GM21737 (cell line): ENCODE measurements around the gene SH2B2.

Experiments used
- ATAC-seq: cut with Tn5 transposase; IDR thresholded peaks from one replicate; pipeline ENCODE4 v1.9.1; 2021; ENCODE audit warnings: mild to moderate bottlenecking, moderate library complexity; ENCODE audit not compliant: unreplicated experiment

The SH2B2 gene

DNA sequence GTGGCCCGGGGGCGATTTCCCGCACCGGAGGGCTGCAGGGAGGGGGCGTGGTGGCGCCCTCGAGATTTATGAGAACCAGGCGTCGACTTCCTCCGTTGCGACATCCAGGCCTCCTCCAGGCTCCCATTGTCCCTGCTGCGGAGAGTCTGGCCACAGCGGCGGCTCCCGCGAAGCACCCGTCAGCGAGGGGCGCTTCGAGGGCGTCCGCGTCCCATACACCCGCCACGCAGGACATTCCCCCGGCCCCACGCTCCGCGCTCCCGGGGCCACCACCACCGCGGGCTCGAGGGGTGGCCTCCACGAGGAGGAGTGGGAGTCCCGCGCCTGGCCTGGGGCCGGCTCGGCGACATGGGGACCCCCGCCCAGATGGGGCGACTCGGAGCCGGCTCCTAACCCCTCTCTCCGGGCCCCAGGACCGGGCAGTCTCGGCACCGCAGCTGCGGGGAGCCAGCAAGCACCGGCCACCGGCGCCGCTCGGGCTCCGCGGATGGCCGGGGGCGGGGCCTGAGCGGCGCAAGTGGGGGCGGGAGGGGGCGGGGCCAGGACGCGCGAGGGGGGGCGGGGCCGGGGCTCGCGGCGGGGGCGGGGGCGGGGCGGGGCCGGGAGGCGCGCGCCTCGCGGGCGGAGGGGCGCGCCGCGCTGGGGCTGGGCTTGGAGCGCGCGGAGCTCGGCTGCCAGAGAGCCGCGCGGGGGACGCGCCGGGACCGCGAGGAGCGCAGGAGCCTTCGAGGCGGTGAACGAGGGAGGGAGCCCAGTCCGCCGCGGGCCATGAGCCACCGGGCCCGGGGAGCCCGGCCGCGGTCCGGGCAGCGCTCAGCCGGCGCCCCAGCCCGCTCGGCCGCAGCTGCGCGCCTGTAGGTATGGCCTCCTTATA is at the start of gene SH2B2:
Gene SH2B2, plus strand, starts transcription at position 632 of the 874 bp plus-strand sequence. CDS start 13,683 bp downstream, outside the sequence.
- ATAC-seq, result no peak

DNA sequence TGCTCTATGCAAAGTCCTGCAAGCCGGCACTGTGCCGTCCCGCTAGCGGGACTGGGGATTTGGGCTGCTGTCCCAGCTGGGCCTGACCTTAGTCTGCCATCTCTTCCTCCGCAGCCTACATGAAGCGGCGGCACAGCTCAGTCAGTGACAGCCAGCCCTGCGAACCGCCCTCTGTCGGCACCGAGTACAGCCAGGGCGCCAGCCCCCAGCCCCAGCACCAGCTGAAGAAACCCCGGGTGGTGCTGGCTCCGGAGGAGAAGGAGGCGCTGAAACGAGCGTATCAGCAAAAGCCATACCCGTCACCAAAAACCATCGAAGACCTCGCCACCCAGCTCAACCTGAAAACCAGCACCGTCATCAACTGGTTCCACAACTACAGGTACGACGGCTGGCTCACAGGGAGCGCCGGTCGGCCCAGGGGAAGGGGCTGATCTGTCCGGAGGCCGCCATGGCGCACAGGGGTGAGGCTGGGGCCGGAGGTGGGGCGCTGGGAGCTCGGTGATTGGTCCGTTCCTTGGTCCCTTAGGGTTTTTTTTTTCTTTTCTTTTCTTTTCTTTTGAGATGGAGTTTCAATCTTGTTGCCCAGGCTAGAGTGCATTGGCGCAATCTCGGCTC is 47.4 kb upstream of the SH2B2 start:
- ATAC-seq, result no peak

DNA sequence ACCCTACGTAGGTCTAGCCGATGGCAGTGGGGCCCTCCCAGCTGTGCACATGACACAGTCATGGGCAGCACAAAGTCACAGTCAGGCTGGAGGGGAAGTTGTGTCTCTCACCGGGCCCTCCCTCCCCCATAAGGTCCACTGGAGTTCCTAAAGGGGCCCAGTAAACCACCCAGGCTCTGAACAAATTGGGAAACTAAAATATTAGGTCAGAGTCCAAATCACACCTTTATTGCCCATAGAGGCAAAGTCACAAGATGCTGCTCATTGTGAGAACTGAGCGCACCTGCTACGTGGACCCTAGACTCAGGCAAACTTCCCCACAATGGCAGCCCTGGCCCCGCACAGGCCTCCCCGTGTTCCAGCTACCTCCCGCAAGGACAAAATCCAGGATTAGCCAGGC is 45.2 kb upstream of the SH2B2 start:
- ATAC-seq, result no peak

DNA sequence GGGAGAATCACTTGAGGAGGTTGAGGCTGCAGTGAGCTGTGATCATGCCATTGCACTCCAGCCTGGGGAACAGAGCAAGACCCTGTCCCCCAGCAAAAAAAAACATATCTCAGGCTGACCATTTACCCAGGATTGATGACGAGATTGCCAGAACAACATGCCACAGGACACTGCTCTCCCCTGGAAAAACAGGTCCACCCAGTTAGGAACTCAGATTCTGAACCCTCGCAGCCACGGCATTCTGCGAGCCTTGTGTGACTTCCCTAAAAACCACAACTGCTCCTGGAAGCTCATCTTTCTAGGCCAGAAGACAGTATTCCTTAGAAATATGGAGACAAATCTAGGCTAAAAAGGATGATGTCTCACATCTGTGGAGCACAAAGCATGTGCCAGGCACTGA is 42.1 kb upstream of the SH2B2 start:
- no peak for ATAC-seq

DNA sequence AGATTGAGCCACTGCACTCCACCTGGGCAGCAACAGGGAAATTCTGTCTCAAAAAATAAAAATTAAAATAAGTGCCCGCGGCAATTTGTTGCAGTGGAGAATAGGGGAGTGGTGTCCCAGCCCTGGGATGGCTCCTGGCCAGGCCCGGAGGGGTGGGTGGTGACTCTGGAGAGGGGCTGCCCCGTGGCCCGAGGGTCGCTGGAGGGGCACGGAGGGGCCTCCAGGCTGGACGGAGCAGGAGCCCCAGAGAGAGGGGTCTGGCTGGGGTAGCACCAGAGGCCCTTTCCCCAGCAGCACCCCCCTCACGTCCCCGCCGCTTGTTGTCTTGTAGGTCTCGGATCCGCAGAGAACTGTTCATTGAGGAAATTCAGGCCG is 38.6 kb upstream of the SH2B2 start:
- ATAC-seq, result no peak

DNA sequence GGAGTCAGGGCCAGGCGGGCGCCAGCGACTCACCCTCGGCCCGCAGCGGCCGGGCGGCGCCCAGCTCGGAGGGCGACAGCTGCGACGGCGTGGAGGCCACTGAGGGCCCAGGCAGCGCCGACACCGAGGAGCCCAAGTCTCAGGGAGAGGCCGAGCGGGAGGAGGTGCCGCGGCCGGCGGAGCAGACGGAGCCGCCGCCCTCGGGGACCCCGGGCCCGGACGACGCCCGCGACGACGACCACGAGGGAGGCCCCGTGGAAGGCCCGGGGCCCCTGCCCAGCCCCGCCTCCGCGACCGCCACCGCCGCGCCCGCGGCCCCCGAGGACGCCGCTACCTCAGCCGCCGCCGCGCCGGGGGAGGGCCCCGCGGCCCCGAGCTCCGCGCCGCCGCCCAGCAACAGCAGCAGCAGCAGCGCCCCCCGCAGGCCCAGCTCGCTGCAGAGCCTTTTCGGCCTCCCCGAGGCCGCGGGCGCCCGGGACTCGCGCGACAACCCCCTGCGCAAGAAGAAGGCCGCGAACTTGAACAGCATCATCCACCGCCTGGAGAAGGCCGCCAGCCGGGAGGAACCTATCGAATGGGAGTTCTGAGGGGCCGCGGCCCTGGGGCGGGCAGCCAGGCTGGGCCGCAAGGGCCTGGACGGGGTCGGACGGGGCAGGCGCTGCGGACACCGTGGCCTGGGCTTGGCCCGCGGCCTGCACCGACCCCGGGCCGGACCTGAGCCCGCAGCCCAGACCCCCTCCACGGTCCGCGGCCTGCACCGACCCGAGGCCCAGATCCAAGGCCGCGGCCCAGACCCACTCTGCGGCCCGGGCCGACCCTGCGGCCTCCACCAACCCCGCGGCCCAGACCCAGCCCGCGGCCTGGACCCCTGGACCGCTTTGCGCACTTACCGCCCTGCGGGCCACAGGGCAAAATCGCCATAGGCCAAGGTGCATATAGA is 37.9 kb upstream of the SH2B2 start:
- ATAC-seq, result no peak

DNA sequence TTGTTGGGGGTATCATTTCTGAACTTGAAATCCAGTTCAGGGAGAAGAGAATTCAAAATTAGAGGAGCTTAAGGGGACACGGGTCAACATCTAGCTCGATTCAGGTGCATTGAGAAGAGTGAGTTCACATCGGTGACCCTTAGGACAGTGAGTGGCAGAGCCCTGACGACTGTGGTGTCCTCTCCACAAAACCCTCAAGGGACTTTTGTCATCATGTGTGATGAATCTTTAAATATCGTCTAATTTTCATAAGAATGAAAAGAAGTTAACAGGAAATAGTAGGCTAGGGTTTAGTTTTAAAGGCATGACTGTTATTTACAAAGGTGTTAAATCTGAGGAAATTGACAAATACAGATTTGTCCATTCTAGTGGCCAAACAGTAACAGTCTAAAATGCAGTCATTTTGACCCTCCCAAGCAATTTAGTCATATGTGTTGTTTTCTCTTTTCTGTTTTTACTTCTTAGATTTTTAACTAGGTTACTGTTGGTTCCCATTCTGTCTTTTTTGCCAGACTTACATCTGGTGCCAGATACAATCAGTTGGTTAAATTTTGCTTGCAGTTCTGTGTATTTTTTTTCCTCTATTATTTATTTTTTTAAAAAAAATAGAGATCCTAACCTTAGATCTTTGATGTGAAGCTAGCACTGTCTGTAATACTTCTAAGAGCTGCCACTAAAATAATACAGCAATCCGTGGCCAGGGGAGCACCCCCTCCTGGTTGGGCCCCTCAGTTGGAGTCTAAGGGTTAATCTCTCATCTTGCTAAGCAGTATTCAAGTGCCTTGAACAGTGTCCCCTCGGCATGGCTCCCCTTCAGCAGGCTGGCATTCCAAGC is 34.9 kb upstream of the SH2B2 start:
- ATAC-seq, result no peak

DNA sequence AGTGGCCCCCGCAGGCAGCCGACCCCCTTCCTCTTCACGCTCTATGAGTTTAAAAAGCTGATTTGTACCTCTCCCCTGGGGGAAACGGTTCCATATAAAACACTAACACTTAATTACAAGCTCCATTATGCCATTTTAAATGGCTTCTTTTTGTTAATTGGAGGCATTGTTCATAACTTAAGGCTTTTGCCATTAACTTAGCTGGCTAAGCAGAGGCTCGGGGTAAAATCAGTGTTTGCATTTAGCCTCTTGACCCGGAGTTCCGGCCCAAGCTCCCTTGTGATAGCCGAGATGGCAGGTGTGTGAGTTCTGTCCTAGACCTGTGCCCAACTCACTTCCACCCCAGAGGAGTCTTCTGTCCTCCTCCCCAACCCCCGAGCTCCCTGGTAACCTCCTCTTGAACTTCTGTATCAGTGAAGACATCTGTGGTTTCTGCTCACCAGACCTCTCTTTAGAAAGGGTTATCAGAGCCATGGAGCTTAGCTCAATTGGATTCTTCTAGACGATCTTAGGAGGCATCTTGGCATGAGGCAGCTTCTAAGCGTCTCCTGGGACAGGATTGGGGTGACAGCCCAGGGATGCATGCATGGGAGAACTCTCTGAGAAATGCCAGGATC is 34.2 kb upstream of the SH2B2 start:
- no peak for ATAC-seq

DNA sequence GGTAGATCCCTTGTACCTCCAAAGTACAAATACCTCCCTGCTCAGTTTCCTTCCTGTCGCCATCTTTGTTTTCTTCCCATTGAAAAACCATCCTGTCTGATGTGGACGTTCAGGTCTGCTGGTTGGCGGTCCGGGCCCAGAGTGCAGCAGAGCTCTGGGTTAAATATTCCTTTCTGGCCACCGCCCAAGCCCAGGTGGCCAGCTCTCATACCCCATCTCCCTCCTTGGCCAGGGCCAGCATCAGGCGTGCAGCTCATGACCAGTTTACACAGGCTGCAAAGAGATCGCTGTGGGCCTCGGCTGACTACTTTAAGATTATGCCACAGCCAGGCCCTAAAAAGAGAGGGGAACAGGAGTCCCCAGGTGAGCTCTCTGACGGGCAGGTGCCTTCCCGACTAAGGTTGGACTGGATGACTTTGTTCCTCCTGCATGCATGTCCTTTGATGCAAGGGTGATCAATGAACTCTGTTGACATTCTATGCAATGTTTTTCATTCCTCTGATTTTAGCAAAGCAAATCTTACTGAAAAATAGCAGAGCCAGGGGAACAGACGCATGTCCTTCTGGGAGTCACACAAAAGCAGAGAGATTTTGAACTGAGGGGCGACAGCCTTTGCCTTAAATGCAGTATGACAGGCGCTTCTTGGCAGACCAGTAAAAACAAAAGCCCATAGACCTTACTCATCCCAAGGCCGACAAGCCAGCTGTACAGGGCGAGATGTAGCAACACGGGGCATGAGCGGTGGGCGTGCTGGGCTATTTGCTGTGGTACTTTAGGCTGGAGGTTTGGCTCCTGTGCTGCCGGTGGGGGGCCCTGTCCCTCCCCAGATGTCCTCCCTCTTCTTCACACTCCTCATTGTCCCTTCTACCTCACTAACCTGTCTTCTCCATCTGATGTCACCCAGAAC is 33.3 kb upstream of the SH2B2 start:
- ATAC-seq, result no peak

DNA sequence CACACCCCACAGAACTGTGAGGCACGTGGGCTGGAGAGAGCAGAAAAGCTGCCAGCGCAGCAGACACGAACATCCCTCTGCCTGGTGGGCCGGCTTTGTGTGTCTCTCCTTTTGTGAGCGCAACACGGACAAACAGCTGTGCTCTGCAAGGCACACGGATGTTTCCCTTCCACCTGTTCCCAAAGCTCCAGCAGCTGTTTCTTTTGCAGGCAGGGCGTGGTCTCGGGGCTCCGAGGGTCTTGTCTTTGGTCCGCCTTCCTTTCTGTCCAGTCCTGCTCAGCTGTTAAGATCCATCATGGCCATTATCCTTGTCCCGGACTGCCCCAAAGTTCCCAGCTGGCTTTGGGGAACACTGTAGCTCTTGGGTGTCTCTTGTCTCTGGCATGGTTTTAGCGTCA is 32.7 kb upstream of the SH2B2 start:
- ATAC-seq, result no peak

DNA sequence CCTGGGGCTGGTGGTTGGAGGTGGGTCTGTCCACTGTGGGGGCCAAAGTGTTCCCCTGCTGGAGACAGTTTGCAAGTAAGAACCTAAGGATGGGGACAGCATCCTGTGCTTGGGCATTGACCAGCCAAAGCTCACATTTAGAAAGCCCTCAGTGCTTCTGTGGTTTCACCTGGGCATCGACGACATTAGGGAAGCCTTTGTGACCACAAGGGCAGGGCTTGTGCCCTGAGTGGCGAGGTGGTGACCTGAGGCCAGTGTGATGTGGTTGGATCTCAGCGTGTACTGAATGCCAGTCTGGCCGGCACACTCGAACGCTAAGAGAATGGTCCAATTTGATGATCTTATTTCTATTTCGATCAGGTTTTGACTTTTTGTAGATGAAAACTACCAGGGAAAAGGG is 32.1 kb upstream of the SH2B2 start:
- no peak for ATAC-seq

DNA sequence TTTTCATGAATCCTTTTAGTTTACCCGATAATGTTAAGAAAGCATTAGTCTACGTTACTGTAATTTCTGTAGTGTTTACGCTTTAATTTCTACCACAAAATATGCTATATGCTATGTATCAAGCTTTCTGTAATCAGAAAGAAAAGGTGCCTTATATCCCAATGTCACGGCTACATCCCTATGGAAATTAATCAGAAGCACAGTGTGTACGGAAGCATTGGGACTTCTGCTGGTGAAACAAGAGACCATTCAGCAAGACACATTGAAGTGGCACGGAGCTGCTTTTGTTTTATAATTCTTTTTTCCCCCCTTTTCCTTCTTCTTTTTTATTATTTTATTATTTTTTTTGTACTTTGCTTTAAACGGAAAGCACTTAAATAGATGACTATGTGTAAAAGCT is 31.2 kb upstream of the SH2B2 start:
- ATAC-seq, result no peak

DNA sequence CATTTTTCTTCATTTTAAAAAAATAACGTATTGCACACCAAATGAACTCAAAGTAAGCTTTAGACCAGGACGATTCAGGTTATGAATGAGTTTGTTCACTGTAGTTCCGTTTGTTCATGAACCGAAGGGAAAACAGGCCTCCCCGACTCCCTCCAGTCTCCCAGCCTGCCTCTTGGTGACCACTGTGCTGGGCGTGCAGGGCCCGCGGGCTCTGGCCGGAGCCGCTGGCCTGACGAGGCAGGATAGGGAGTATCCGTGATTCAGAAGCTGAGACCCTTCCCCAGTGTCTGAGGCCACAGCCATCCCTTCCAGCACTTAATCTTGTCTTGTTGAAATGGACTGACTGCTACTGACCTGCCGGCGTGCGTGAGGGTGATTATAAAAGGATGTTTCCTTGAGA is 30.8 kb upstream of the SH2B2 start:
- ATAC-seq, result no peak

DNA sequence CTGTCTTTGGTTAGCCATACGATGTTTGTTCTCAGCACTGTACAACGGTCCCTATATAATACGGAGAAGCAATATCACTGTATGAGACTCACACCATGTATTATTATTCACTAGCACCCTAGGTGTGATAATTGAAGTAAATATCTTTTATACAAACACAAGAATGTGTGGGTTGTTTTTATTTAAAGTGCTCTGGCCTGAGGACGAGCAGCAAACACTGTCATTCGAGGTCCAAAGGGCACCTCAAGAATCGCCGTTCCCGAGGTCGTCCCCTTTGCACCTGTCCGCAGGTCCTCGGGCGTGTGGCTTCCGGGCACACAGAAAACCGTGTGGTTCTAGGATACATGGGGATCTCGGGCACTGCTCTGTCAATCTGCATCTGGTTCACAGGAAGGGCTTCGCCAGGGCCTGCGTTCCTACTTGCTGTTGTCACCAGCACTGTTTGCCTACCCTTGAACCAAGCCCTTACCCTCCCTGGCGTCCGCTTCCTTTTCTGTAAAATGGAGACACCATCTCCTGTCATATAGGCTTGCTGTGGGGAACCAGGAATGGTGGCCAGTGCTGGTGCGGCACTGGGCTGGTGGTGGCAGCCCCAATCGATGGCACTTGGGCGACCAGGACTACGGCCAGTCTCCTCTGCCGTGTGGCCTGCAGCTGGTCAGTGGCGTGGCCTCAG is 28.5 kb upstream of the SH2B2 start:
- no peak for ATAC-seq

DNA sequence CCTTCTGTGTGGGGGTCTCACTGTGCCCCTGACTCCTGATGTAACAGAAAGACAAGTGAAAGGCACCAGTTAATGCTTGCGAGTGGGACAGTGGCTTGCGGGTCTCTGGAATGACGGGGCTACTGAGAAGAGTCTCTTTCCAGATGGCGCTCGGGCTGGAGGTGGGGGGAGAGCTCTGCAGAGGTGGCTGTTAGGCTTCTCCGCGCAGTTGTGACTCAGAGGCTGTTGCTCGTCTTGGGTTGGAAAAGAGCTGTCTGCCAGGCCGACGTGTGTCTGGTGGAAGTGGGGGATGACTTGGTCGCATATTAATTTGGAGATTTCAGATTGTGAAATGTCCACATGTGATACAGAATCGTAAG is 27.9 kb upstream of the SH2B2 start:
- no peak for ATAC-seq

DNA sequence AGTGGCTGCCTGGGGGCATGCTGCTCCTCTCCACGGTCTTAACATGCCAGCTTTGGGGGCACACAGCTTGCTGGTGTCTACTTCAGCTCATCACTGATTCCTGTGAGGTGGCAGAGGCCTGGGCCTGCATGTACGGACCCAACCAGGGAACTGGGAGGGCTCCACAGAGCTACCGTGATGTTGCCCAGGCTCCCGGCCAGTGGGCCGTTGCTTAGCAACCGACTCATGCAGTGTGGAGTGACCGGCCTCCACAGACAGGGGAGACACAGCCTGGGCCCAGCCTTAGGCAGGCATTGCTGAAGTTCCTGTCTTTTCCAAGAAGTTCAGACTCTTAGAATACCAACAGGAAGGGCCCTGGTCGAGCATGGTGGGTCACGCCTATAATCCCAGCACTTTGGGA is 25.8 kb upstream of the SH2B2 start:
- ATAC-seq, result no peak

DNA sequence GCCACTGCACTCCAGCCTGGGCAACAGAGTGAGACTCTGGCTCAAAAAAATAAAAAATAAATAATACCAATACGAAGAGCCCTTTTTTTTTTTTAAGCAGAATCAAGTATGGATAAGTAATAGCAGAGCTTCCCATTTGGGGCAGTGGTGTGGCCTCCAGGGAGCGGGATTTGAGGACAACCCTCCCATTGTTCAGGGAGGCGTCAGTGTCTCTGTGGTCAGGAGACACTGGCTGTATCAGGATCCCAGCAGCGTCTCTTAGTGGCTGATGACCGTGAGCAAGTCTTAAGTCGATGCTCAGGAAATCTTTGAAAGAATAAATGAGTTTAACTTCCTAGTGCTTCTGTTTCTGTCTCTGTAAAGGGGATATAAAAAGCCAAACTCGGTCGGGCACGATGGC is 25.2 kb upstream of the SH2B2 start:
- no peak for ATAC-seq

DNA sequence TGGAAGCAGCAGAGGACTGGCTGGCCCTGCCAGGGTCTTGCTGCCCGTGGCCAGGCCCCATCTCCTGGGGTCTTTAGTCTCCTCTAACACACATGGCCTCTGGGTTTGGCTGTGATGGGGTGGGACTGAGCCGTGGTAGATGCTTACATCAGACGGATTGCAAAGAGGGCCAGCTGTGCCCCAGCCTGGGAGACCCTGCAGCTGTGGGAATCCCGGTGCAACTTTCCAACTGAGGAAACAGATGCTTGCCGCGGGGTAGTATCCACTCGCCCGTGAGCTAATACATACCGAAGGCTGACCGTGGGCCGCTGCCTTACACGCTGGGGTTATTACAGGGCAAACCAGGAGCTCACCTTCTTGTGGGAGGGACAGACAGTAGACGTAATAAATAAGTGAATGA is 24.1 kb upstream of the SH2B2 start:
- ATAC-seq, result no peak
